Keratinocyte (primary cell): Measurements from ENCODE around the gene CTTNBP2NL. TPM values are rescaled to one million over a fixed set of nuclear protein-coding genes. Genes with fewer than 3 reads are reported as not detected.
"Not testable (repeated sequence)": the region's sequence is repeated elsewhere in the genome, so short reads cannot be mapped to it uniquely, and the experiment has no call there.

ENCODE experiments used
- DNase-seq: peaks from one replicate; pipeline ENCODE4 v3.0.0-alpha.2; 2011; ENCODE audit warnings: low read depth, missing footprints, low spot score
- FAIRE-seq: peaks from 2 replicates; lab custom pipeline; 2011; peaks lifted over from hg19 to GRCh38; lab: Jason Lieb, UNC
- H2AFZ ChIP-seq: 2 replicates; pipeline ENCODE4 v1.6.0; 2012; ENCODE audit warnings: low read length, control low read depth, inconsistent platforms; ENCODE audit not compliant: control insufficient read depth
- H3K27ac ChIP-seq: 2 replicates; pipeline ENCODE4 v1.5.1; 2011; ENCODE audit warnings: low read length; ENCODE audit not compliant: control insufficient read depth, insufficient read depth
- H3K27me3 ChIP-seq: 3 replicates; pipeline ENCODE4 v1.6.0; 2011; ENCODE audit warnings: low read length; ENCODE audit not compliant: control insufficient read depth, insufficient read depth; ENCODE audit errors: extremely low read depth
- H3K36me3 ChIP-seq, 2 experiments: 2 replicates in 1 of 2; 3 replicates in 1 of 2; pipeline ENCODE4 v1.5.1; 2011; ENCODE audit warnings: low read length in 2 of 2, mild to moderate bottlenecking in 1 of 2; ENCODE audit not compliant: control insufficient read depth in 2 of 2, insufficient read depth in 2 of 2; ENCODE audit errors: extremely low read depth in 1 of 2
- H3K4me1 ChIP-seq: 3 replicates; pipeline ENCODE4 v1.5.1; 2011; ENCODE audit warnings: low read length; ENCODE audit not compliant: control insufficient read depth, insufficient read depth; ENCODE audit errors: extremely low read depth
- H3K4me2 ChIP-seq: 3 replicates; pipeline ENCODE4 v1.6.0; 2011; ENCODE audit warnings: low read depth, low read length; ENCODE audit not compliant: control insufficient read depth, insufficient read depth; ENCODE audit errors: extremely low read depth
- H3K4me3 ChIP-seq, 3 experiments: fragments of 200-600 bp in 1 of 3; sonication (generic) in 1 of 3; 2 replicates in 2 of 3; 3 replicates in 1 of 3; pipeline ENCODE4 v1.5.1; 2011 to 2016; ENCODE audit warnings: low read length in 3 of 3, mild to moderate bottlenecking in 3 of 3, control low read depth in 2 of 3, inconsistent platforms in 1 of 3, low read depth in 1 of 3, mixed read lengths in 1 of 3, mixed run types in 1 of 3, moderate library complexity in 1 of 3; ENCODE audit not compliant: control insufficient read depth in 2 of 3, insufficient read depth in 2 of 3; ENCODE audit errors: extremely low read depth in 1 of 3
- H3K79me2 ChIP-seq: 2 replicates; pipeline ENCODE4 v1.6.0; 2012; ENCODE audit warnings: low read length; ENCODE audit not compliant: control insufficient read depth, insufficient read depth
- H3K9ac ChIP-seq: 3 replicates; pipeline ENCODE4 v1.6.0; 2011; ENCODE audit warnings: low read length; ENCODE audit not compliant: control insufficient read depth, insufficient read depth; ENCODE audit errors: extremely low read depth
- H3K9me1 ChIP-seq: 3 replicates; pipeline ENCODE4 v1.6.0; 2011; ENCODE audit warnings: low read length; ENCODE audit not compliant: control insufficient read depth, insufficient read depth; ENCODE audit errors: extremely low read depth
- H3K9me3 ChIP-seq: 2 replicates; pipeline ENCODE4 v1.5.1; 2012; ENCODE audit warnings: low read depth, low read length; ENCODE audit not compliant: control insufficient read depth
- H4K20me1 ChIP-seq: 3 replicates; pipeline ENCODE4 v1.6.0; 2011; ENCODE audit warnings: low read length; ENCODE audit not compliant: control insufficient read depth, insufficient read depth; ENCODE audit errors: extremely low read depth
- EZH2 ChIP-seq: IDR thresholded peaks from one replicate; pipeline ENCODE4 v1.6.1; 2012; ENCODE audit warnings: inconsistent platforms, mild to moderate bottlenecking, low read length, moderate library complexity
- dilution Hi-C: fragments of 300-500 bp; cut with MboI; formaldehyde crosslinking; loops from one replicate; pipeline ENCODE4 v1.7.0; 2020; ENCODE audit warnings: low sequenced_read_pairs; ENCODE audit not compliant: extremely low pct_ligation_motif_present
- polyA plus RNA-seq, 5 experiments: library from polyadenylated mRNA; depleted of rRNA in 3 of 5; stranded (reverse) in 3 of 5; stranded (forward) in 1 of 5; unstranded in 1 of 5; fragments of >200 nt; gene quantifications; 1 replicate in 1 of 5; 2 replicates in 3 of 5; 3 replicates in 1 of 5; pipeline versions ENCODE4 v1.2.1 to v1.2.3, GENCODE V29; 2011 to 2012; ENCODE audit warnings: missing spikeins in 2 of 5, low read depth in 1 of 5, low replicate concordance in 1 of 5
- TF ChIP-seq, protein P1 (sequence below), 3 experiments: IDR thresholded peaks in 1 of 3; conservative IDR thresholded peaks in 1 of 3; optimal IDR thresholded peaks in 1 of 3; 2 replicates in 2 of 3; 3 replicates in 1 of 3; pipeline versions ENCODE3 to v1.5.1; 2011; ENCODE audit warnings: low read length in 3 of 3, mild to moderate bottlenecking in 3 of 3, moderate library complexity in 2 of 3, control low read depth in 1 of 3, inconsistent platforms in 1 of 3; ENCODE audit not compliant: insufficient read depth in 2 of 3; ENCODE audit errors: extremely low read depth in 1 of 3

Gene CTTNBP2NL
- polyA plus RNA-seq, 1 donor (not counting 4 experiments of a cell fraction or from before 2014, with no cell fraction given), result 19.1 TPM

DNA sequence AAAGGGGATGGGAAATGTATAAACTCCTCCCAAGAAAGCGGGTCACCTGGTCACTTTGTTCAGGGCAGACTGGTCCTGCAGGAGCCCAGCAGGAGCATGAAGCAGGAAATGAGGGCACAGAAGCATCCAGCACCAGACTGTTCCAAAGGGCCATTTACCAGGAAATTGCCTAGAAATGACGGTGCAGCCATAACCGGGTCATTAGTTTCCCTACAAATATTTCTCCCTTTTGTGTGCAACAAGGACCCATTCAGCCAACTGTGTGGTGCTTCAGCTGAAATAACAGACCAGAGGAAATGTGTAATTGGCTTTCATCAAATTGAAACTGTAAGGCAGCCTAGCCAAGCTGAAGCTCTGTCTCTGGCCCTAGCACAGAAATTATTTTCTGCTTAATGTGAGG, 7.6 kb upstream of the CTTNBP2NL start:
- peak overlapping the region; percentile 1 for H2AFZ ChIP-seq
- no peak overlapping the region for H3K9ac ChIP-seq
- no peak overlapping the region for H3K27ac ChIP-seq

DNA sequence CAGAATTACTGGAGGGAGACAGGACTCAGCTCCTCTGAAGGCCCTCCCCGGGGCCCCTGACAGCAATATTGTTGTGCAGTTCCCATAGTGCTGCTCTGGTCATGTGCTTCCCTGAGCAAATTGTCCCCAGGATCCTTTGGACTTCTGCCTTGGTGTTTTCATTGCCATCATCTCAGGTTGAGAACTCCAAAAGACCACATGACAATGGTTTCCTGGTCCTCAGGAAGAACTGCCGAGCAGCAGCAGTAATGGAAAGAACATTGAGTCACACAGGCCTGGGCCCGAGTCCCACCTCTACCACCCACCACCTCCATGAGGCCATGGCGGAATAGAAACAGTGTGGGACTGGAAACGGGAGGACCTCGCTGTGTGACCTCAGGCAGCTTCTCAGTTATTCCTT, 6.3 kb upstream of the CTTNBP2NL start:
- no peak for TF ChIP-seq EZH2
- TF ChIP-seq, protein P1, sequence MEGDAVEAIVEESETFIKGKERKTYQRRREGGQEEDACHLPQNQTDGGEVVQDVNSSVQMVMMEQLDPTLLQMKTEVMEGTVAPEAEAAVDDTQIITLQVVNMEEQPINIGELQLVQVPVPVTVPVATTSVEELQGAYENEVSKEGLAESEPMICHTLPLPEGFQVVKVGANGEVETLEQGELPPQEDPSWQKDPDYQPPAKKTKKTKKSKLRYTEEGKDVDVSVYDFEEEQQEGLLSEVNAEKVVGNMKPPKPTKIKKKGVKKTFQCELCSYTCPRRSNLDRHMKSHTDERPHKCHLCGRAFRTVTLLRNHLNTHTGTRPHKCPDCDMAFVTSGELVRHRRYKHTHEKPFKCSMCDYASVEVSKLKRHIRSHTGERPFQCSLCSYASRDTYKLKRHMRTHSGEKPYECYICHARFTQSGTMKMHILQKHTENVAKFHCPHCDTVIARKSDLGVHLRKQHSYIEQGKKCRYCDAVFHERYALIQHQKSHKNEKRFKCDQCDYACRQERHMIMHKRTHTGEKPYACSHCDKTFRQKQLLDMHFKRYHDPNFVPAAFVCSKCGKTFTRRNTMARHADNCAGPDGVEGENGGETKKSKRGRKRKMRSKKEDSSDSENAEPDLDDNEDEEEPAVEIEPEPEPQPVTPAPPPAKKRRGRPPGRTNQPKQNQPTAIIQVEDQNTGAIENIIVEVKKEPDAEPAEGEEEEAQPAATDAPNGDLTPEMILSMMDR (optimal IDR thresholded peaks at IDR 0.05 in 1 of 3, IDR thresholded peaks at IDR 0.05 in 1 of 3, conservative IDR thresholded peaks at IDR 0.05 in 1 of 3; ENCODE audit: extremely low read depth in 1 of 3, insufficient read depth in 2 of 3, low read length in 3 of 3), result no peak
- Histone ChIP-seq H3K4me3 (no peak overlapping the region), H3K79me2 (peaks cover 3% of the 10 kb centered on the region), H4K20me1 (no peaks in the 10 kb centered on the region), H3K9me1 (no peaks in the 10 kb centered on the region), H3K27ac (no peak overlapping the region), H3K27me3 (peaks cover 6% of the 10 kb centered on the region), H2AFZ (no peak overlapping the region), H3K4me2 (no peak overlapping the region), H3K4me1 (peaks cover 26% of the 10 kb centered on the region), H3K9me3 (no peaks in the 10 kb centered on the region), H3K36me3 (no peaks in the 10 kb centered on the region), H3K9ac (no peak overlapping the region)
- FAIRE-seq (no peak), DNase-seq (no peak)
- dilution Hi-C loops, result no loop called here

More for the DNA sequence above, 7.6 kb upstream of the CTTNBP2NL start:
- H3K9me1 ChIP-seq, result no peaks in the 10 kb centered on the region
- FAIRE-seq (no peak), DNase-seq (no peak)
- H3K4me1 ChIP-seq, result peaks cover 17% of the 10 kb centered on the region
- no peak for TF ChIP-seq EZH2
- TF ChIP-seq, protein P1 (optimal IDR thresholded peaks at IDR 0.05 in 1 of 3, IDR thresholded peaks at IDR 0.05 in 1 of 3, conservative IDR thresholded peaks at IDR 0.05 in 1 of 3; ENCODE audit: extremely low read depth in 1 of 3, insufficient read depth in 2 of 3, low read length in 3 of 3), result no peak
- H3K36me3 ChIP-seq, result no peaks in the 10 kb centered on the region
- H3K4me2 ChIP-seq, result no peak overlapping the region
- peaks cover 16% of the 10 kb centered on the region for H3K27me3 ChIP-seq
- no peaks in the 10 kb centered on the region for H4K20me1 ChIP-seq
- H3K4me3 ChIP-seq, result no peak overlapping the region
- no peaks in the 10 kb centered on the region for H3K9me3 ChIP-seq
- H3K79me2 ChIP-seq, result peaks cover 3% of the 10 kb centered on the region
- dilution Hi-C loops, result no loop called here

DNA sequence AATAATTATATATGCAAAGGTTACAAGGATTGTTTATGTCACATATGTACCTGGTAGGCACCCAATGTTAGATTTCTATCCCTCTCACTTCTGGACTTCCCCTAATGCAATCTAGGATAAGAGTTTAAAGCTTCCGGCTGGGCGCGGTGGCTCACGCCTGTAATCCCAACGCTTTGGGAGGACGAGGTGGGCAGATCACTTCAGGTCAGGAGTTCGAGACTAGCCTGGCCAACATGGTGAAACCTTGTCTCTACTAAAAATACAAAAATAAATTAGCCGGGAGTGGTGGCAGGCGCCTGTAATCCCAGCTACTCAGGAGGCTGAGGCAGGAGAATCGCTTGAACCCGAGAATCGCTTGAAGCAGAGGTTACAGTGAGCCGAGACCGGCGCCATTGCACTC, 5.7 kb upstream of the CTTNBP2NL start:
- DNase-seq, H3K79me2 ChIP-seq, dilution Hi-C loops, H4K20me1 ChIP-seq, H3K9me1 ChIP-seq, H3K9me3 ChIP-seq, FAIRE-seq, H3K27me3 ChIP-seq, H3K36me3 ChIP-seq: not testable (repeated sequence)
- Histone ChIP-seq H3K9ac (peak overlapping the region; percentile 67), H3K4me2 (peak overlapping the region; percentile 97), H2AFZ (peak overlapping the region; percentile 80), H3K4me1 (peaks cover 33% of the 10 kb centered on the region), H3K27ac (peak overlapping the region; percentile 30), H3K4me3 (peak overlapping the region; percentile 28 to 75 (median 73))
